Uterus (tissue), 2 donors: ENCODE measurements around the gene CFAP20DC.

ENCODE experiments used
- POLR2A ChIP-seq, 2 donors: fragments of 450-650 bp; IDR thresholded peaks; one replicate each; pipeline ENCODE4 v1.6.1; 2016; ENCODE audit warnings: antibody characterized with exemption in 2 of 2, mild to moderate bottlenecking in 1 of 2, moderate library complexity in 1 of 2
- TF ChIP-seq, protein P1 (sequence below), 4 experiments: fragments of 200-600 bp in 2 of 4; fragments of 450-650 bp in 2 of 4; sonication (generic) in 2 of 4; IDR thresholded peaks; one replicate each; pipeline ENCODE4 v1.5.1; 2016 to 2019; ENCODE audit warnings: antibody characterized with exemption in 4 of 4, mild to moderate bottlenecking in 2 of 4, moderate library complexity in 1 of 4

DNA sequence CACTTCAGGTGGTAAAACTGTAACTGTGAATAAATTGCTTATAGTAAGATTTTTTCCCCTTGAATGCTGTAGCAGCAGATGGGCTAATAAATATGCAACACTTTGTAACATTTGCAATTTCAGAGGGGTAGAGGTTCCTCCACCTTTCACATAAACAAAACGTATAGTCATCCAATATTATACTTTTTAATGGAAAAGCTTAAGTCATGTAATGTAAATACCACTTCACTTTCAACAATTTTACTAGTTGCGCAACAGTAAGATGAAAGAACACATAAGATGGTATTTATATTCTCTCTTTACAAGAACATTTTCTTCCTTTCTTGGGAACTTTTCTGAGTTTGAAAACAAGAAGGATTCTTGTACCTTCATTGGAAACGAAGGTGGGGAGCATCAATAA lies 326.7 kb downstream of the CFAP20DC start:
- TF ChIP-seq, protein P1, sequence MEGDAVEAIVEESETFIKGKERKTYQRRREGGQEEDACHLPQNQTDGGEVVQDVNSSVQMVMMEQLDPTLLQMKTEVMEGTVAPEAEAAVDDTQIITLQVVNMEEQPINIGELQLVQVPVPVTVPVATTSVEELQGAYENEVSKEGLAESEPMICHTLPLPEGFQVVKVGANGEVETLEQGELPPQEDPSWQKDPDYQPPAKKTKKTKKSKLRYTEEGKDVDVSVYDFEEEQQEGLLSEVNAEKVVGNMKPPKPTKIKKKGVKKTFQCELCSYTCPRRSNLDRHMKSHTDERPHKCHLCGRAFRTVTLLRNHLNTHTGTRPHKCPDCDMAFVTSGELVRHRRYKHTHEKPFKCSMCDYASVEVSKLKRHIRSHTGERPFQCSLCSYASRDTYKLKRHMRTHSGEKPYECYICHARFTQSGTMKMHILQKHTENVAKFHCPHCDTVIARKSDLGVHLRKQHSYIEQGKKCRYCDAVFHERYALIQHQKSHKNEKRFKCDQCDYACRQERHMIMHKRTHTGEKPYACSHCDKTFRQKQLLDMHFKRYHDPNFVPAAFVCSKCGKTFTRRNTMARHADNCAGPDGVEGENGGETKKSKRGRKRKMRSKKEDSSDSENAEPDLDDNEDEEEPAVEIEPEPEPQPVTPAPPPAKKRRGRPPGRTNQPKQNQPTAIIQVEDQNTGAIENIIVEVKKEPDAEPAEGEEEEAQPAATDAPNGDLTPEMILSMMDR (IDR thresholded peaks at IDR 0.05): no peak
- TF ChIP-seq POLR2A (IDR thresholded peaks at IDR 0.05): no peak
